ENCODE data around the gene ARHGAP23.

GRCh38 chr17:38538906-38539305, 110.6 kb downstream of the ARHGAP23 start:
- TF ChIP-seq CTCF (conservative IDR thresholded peaks at IDR 0.05 in 1 of 2, IDR thresholded peaks at IDR 0.05 in 1 of 2; ENCODE audit: low read depth in 1 of 2, low read length in 2 of 2) (no peak), EZH2 (IDR thresholded peaks at IDR 0.05; ENCODE audit: low read length, missing control alignments) (no peak)
